GM20431 (cell line): Measurements from ENCODE around the gene B3GALT6.

Experiments
- in situ Hi-C: fragments of 300-500 bp; cut with MseI, MboI; formaldehyde crosslinking; loops from one replicate; pipeline ENCODE4 v1.15.0; 2020; ENCODE audit warnings: low sequenced_read_pairs; ENCODE audit not compliant: unreplicated experiment

Gene B3GALT6

GRCh38 chr1:1215080-1215676 lies 16.9 kb upstream of the B3GALT6 start:
- in situ Hi-C loops, result no loop called here

- in situ Hi-C loops, result no loop called here
These were observed 16.0 kb upstream of the B3GALT6 start for GRCh38 chr1:1215881-1216605.

GRCh38 chr1:1216770-1217620 lies 15.0 kb upstream of the B3GALT6 start:
- in situ Hi-C loops, result no loop called here

GRCh38 chr1:1217621-1218523 lies 14.2 kb upstream of the B3GALT6 start:
- in situ Hi-C loops, result no loop called here

- in situ Hi-C loops, result no loop called here
These were observed 13.4 kb upstream of the B3GALT6 start for GRCh38 chr1:1218524-1219200.

GRCh38 chr1:1219341-1219740 lies 12.7 kb upstream of the B3GALT6 start:
- in situ Hi-C loops, result no loop called here

GRCh38 chr1:1220197-1220596 lies 11.8 kb upstream of the B3GALT6 start:
- in situ Hi-C loops, result no loop called here

GRCh38 chr1:1221887-1222574 lies 10.0 kb upstream of the B3GALT6 start:
- in situ Hi-C loops, result no loop called here

GRCh38 chr1:1222575-1223225 lies 9.3 kb upstream of the B3GALT6 start:
- in situ Hi-C loops, result no loop called here

GRCh38 chr1:1223321-1223720 lies 8.7 kb upstream of the B3GALT6 start:
- in situ Hi-C loops, result no loop called here

GRCh38 chr1:1223891-1224290 lies 8.1 kb upstream of the B3GALT6 start:
- in situ Hi-C loops, result no loop called here

- in situ Hi-C loops, result no loop called here
These were observed 6.7 kb upstream of the B3GALT6 start for GRCh38 chr1:1225238-1225845.

GRCh38 chr1:1225913-1226312 lies 6.1 kb upstream of the B3GALT6 start:
- in situ Hi-C loops, result no loop called here

GRCh38 chr1:1226566-1227362 lies 5.3 kb upstream of the B3GALT6 start:
- in situ Hi-C loops, result no loop called here

GRCh38 chr1:1227386-1227785 lies 4.7 kb upstream of the B3GALT6 start:
- in situ Hi-C loops, result no loop called here

GRCh38 chr1:1228187-1228586 lies 3.9 kb upstream of the B3GALT6 start:
- in situ Hi-C loops, result no loop called here

- in situ Hi-C loops, result no loop called here
These were observed 3.3 kb upstream of the B3GALT6 start for GRCh38 chr1:1228596-1229321.
